ENCODE measurements around the gene ZBTB49.

ZBTB49 gene

DNA sequence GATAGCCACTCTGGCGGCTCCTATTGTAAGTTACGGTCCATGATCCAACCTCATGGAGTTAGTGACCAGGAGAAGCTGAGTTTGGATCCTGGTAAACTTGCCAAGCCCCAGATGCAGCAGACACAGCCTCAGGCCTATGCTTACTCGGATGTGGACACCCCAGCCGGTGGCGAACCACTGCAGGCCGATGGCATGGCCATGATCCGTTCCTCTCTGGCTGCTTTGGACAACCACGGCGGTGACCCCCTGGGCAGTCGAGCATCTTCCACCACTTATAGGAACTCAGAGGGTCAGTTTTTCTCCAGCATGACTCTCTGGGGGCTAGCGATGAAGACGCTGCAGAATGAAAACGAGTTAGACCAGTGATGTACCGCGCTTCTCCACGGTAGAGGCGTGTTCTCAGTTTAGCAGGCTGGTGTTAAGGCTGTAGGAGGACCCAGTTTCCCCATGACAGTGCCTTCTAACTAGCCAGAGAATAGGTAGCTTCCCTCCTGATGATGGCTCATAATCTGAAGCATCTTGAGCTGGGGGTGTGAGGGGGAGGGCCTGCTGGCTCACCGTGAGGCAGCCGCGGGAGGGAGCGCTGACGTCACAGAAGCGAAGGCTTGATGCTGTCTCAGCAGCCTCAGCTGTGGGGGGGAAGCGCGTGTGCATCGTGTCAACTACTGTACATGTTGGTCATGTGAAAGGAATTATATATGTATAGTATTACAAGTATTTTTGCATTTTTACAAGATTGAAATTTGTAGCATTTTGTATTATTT, 31.1 kb downstream of the ZBTB49 start:
- Histone ChIP-seq H3K36me3 (ENCODE audit: control insufficient read depth, insufficient read depth, low read length) (peaks cover 42% of the 10 kb centered on the region), H3K4me3 (ENCODE audit: insufficient read depth, low read depth, low read length, poor library complexity, severe bottlenecking) (no peak overlapping the region)
- DNase-seq = no peak

DNA sequence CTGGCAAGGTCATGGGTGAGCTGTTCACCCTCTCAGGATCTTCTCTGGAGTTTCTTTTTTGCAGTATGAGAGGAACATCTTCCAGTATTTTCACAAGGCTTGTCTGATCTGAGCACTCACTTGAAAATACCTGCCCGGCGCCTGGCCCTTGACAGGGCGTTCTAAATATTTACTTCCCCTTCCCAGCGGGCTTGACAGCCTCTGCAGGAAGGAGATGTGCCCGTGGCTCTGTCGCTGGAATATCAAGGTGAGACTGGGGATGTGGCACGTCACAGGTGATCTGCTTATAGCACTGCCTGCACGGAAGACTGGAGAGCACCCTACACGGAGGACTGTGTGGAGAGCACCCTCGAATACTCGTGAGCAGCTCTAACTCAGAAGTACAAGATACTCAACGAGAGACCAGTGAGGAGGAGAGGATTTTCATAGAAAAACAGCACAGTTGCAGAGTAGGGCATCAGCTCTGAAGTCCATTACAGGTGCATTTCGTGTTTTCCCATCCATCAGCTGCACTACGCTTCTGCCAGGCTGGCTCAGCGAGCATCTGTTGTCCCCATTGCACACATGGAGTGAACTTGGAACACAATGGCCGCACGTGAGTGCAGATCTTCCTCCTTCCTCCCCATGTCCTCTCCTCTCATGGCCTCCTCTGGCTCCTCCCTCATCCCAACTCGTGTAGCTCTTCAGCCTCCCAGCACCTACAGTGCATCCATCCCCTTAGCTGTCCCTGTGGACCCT, 32.1 kb downstream of the ZBTB49 start:
- H3K9me3 ChIP-seq (ENCODE audit: control insufficient read depth, low read length) = no peaks in the 10 kb centered on the region
- no peak overlapping the region for H3K27ac ChIP-seq (ENCODE audit: insufficient read depth, low read length, poor library complexity, severe bottlenecking)
- H3K4me1 ChIP-seq (ENCODE audit: control insufficient read depth, insufficient read depth, low read length, poor library complexity, severe bottlenecking) = no peaks in the 10 kb centered on the region
- no peak for DNase-seq
- H3K36me3 ChIP-seq (ENCODE audit: control insufficient read depth, insufficient read depth, low read length) = peaks cover 33% of the 10 kb centered on the region
- no peak overlapping the region for H3K4me3 ChIP-seq (ENCODE audit: insufficient read depth, low read depth, low read length, poor library complexity, severe bottlenecking)
- H3K27me3 ChIP-seq (replicated peaks; ENCODE audit: control insufficient read depth, insufficient read depth, low read length, poor library complexity, severe bottlenecking) = no peaks in the 10 kb centered on the region

More for the DNA sequence above, 31.1 kb downstream of the ZBTB49 start:
- Histone ChIP-seq H3K9me3 (ENCODE audit: control insufficient read depth, low read length) (no peaks in the 10 kb centered on the region), H3K4me1 (ENCODE audit: control insufficient read depth, insufficient read depth, low read length, poor library complexity, severe bottlenecking) (no peaks in the 10 kb centered on the region), H3K27me3 (replicated peaks; ENCODE audit: control insufficient read depth, insufficient read depth, low read length, poor library complexity, severe bottlenecking) (no peaks in the 10 kb centered on the region), H3K27ac (ENCODE audit: insufficient read depth, low read length, poor library complexity, severe bottlenecking) (no peak overlapping the region)

DNA sequence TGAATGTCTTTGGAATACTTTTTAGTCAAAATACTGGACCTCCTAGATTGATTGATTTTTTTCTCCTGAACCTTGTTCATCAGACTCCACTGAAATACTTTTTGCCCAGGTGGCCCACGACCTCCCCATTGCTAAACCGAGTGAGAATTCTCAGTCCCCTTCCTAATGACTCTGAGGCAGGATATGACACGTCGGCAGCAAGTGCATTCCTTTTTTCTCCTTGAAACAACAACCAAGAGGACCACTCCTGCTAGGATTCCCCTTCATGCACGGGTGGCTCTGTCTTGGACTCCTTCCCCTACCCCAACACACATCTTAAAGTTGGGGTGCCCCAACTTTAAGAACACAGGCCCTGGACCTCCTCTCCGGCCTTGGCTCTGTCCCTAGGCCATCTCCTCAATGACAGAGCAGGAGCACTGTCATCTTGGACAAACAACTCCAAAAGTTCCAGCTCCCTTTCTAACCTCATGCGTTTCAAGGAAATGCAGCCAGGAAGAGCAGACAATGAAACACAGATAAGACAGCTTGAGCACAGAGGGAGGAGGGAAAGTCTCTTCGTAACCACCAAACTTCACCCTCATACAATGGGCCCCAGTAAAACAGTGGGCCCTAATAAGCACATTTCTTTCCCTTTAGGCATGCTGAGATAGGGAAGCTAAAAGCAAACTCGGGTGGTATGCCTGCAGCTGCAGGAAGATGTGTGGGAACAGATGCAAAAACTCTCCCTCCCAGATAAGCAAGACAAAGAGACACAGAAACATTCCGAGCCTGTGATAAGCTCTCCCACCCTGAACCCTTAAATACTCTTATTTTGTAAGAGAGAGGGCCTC, 33.9 kb downstream of the ZBTB49 start:
- no peak for DNase-seq
- Histone ChIP-seq H3K4me1 (ENCODE audit: control insufficient read depth, insufficient read depth, low read length, poor library complexity, severe bottlenecking) (no peaks in the 10 kb centered on the region), H3K4me3 (ENCODE audit: insufficient read depth, low read depth, low read length, poor library complexity, severe bottlenecking) (no peak overlapping the region), H3K9me3 (ENCODE audit: control insufficient read depth, low read length) (no peaks in the 10 kb centered on the region), H3K27ac (ENCODE audit: insufficient read depth, low read length, poor library complexity, severe bottlenecking) (no peak overlapping the region), H3K27me3 (replicated peaks; ENCODE audit: control insufficient read depth, insufficient read depth, low read length, poor library complexity, severe bottlenecking) (no peaks in the 10 kb centered on the region), H3K36me3 (ENCODE audit: control insufficient read depth, insufficient read depth, low read length) (peaks cover 25% of the 10 kb centered on the region)

DNA sequence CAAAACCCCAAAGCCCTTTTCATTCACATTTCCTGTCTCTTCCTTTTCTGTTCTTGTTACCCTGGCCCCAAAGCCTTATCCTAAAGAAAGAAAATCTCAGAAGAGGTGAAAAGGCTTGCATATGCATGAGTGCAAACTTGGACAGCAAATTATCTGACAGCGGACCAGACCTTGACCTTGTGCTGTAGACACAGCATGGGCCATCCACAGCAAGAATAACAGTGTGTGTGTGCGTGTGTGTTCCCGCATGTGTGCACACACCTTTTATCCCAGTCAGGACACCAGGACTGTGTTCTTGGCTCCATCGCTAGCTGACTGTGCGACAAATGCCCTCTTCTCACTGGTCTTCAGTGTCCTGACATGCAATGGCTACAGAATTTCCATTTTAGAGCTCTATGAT, 35.3 kb downstream of the ZBTB49 start:
- Histone ChIP-seq H3K9me3 (ENCODE audit: control insufficient read depth, low read length) (no peaks in the 10 kb centered on the region), H3K4me1 (ENCODE audit: control insufficient read depth, insufficient read depth, low read length, poor library complexity, severe bottlenecking) (no peaks in the 10 kb centered on the region), H3K27ac (ENCODE audit: insufficient read depth, low read length, poor library complexity, severe bottlenecking) (no peak overlapping the region), H3K27me3 (replicated peaks; ENCODE audit: control insufficient read depth, insufficient read depth, low read length, poor library complexity, severe bottlenecking) (no peaks in the 10 kb centered on the region), H3K4me3 (ENCODE audit: insufficient read depth, low read depth, low read length, poor library complexity, severe bottlenecking) (no peak overlapping the region), H3K36me3 (ENCODE audit: control insufficient read depth, insufficient read depth, low read length) (peaks cover 20% of the 10 kb centered on the region)
- no peak for DNase-seq

DNA sequence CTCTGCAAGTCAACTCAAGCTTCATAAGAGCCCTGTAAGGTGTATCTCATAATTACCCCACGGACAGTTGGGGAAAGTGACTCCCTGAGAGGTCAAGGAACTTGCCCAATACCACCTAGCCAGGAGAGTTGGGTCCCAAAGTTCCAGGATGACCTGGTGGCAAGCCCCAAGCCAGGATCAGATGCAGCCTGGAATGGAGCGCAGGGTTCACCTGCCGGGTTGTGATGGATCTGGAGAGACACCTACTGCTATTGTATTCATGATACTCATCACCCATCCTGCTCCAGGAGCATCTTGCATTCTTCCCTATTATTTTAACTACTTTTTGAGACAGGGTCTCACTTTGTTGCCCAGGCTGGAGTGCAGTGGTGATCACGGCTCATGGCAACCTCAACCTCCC, 36.1 kb downstream of the ZBTB49 start:
- no peak for DNase-seq
- Histone ChIP-seq H3K36me3 (ENCODE audit: control insufficient read depth, insufficient read depth, low read length) (peaks cover 11% of the 10 kb centered on the region), H3K4me3 (ENCODE audit: insufficient read depth, low read depth, low read length, poor library complexity, severe bottlenecking) (no peak overlapping the region), H3K4me1 (ENCODE audit: control insufficient read depth, insufficient read depth, low read length, poor library complexity, severe bottlenecking) (no peaks in the 10 kb centered on the region), H3K27me3 (replicated peaks; ENCODE audit: control insufficient read depth, insufficient read depth, low read length, poor library complexity, severe bottlenecking) (no peaks in the 10 kb centered on the region), H3K27ac (ENCODE audit: insufficient read depth, low read length, poor library complexity, severe bottlenecking) (no peak overlapping the region), H3K9me3 (ENCODE audit: control insufficient read depth, low read length) (no peaks in the 10 kb centered on the region)

DNA sequence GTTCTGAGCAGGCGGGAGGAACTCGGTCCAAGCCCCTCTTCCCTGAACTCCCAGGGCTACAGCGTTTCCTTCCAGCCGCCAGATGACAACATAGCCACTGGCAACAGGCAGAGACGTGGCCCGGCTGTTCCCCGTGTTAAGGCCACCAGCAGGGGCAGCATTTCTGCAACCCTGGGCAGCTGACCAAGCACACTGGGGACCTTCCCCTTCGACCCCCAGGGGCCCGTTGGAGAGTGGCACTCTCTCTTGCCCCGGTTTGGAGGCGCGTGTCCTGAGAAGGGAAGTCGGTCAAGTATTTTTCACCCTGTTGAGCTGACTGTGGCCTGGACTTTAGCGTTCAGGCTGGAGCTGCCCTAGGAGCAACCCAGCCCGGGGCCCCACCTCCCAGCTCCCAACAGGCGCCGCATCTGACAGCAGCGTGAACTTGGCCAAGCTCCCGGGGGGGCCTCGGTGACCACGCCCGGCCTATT, 37.6 kb downstream of the ZBTB49 start:
- no peak for DNase-seq
- Histone ChIP-seq H3K36me3 (ENCODE audit: control insufficient read depth, insufficient read depth, low read length) (no peaks in the 10 kb centered on the region), H3K4me3 (ENCODE audit: insufficient read depth, low read depth, low read length, poor library complexity, severe bottlenecking) (no peak overlapping the region)

DNA sequence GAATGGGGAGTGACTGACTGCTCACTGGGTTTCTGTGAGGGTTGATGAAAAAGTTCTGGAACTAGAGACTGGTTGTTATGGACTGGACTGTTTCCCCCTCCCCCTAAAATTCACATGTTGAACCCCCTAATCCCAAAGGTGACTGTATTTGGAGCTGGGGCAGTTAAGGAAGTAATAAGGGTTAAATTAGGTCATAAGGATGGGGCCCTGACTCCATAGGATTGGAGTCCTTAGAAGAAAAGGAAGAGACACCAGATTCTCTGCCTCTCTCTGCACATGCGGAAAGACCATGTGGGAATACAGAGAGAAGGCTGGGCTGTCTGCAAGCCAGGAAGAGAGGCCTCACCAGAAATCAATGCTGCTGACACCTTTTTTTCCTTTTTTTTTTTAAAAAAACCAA, 38.2 kb downstream of the ZBTB49 start:
- Histone ChIP-seq H3K4me3 (ENCODE audit: insufficient read depth, low read depth, low read length, poor library complexity, severe bottlenecking) (no peak overlapping the region), H3K27me3 (replicated peaks; ENCODE audit: control insufficient read depth, insufficient read depth, low read length, poor library complexity, severe bottlenecking) (no peaks in the 10 kb centered on the region), H3K9me3 (ENCODE audit: control insufficient read depth, low read length) (no peaks in the 10 kb centered on the region), H3K36me3 (ENCODE audit: control insufficient read depth, insufficient read depth, low read length) (no peaks in the 10 kb centered on the region), H3K27ac (ENCODE audit: insufficient read depth, low read length, poor library complexity, severe bottlenecking) (no peak overlapping the region), H3K4me1 (ENCODE audit: control insufficient read depth, insufficient read depth, low read length, poor library complexity, severe bottlenecking) (no peaks in the 10 kb centered on the region)
- DNase-seq = no peak

More for the DNA sequence above, 37.6 kb downstream of the ZBTB49 start:
- Histone ChIP-seq H3K9me3 (ENCODE audit: control insufficient read depth, low read length) (no peaks in the 10 kb centered on the region), H3K4me1 (ENCODE audit: control insufficient read depth, insufficient read depth, low read length, poor library complexity, severe bottlenecking) (no peaks in the 10 kb centered on the region), H3K27me3 (replicated peaks; ENCODE audit: control insufficient read depth, insufficient read depth, low read length, poor library complexity, severe bottlenecking) (no peaks in the 10 kb centered on the region), H3K27ac (ENCODE audit: insufficient read depth, low read length, poor library complexity, severe bottlenecking) (no peak overlapping the region)

DNA sequence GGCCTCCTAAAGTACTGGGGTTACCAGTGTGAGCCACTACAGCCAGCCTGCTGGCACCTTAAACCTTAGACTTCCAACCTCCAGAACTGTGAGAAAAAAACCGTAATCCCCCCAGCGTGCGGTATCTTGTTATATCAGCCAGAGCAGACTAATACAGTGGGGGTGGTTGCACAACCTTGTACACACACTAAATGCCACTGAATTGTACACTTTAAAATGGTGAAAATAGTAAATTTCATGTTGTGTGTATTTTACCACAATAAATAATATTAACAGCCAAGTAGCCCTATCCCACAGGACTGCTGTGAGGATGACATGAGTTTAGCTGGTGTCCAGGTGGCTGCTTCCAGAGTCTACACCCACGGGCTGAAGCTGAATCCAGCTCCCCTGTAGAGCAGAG, 38.8 kb downstream of the ZBTB49 start:
- no peaks in the 10 kb centered on the region for H3K27me3 ChIP-seq (replicated peaks; ENCODE audit: control insufficient read depth, insufficient read depth, low read length, poor library complexity, severe bottlenecking)
- H3K4me1 ChIP-seq (ENCODE audit: control insufficient read depth, insufficient read depth, low read length, poor library complexity, severe bottlenecking) = no peaks in the 10 kb centered on the region
- no peak overlapping the region for H3K4me3 ChIP-seq (ENCODE audit: insufficient read depth, low read depth, low read length, poor library complexity, severe bottlenecking)
- no peak for DNase-seq
- no peaks in the 10 kb centered on the region for H3K9me3 ChIP-seq (ENCODE audit: control insufficient read depth, low read length)
- no peaks in the 10 kb centered on the region for H3K36me3 ChIP-seq (ENCODE audit: control insufficient read depth, insufficient read depth, low read length)
- no peak overlapping the region for H3K27ac ChIP-seq (ENCODE audit: insufficient read depth, low read length, poor library complexity, severe bottlenecking)

DNA sequence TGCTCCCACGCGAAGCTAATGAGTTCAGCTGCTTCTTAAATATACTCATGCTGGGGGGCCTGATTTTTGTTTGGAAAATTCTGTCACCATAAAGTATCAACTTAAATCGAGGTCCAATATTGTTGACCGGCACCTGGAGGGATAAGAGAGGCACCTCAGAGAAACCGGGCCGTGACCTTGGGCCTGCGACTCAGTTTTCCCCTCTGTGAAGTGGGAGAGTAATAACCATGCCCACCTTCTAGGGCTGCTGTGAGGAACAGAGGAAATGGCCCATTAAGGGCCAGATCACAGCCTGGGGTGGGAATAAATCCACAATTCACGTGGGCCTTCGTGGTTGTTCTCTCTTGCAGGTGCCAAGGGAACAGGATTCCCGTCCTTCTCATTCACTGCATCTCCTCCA, 39.4 kb downstream of the ZBTB49 start:
- Histone ChIP-seq H3K9me3 (ENCODE audit: control insufficient read depth, low read length) (no peaks in the 10 kb centered on the region), H3K27me3 (replicated peaks; ENCODE audit: control insufficient read depth, insufficient read depth, low read length, poor library complexity, severe bottlenecking) (no peaks in the 10 kb centered on the region), H3K4me1 (ENCODE audit: control insufficient read depth, insufficient read depth, low read length, poor library complexity, severe bottlenecking) (no peaks in the 10 kb centered on the region), H3K36me3 (ENCODE audit: control insufficient read depth, insufficient read depth, low read length) (no peaks in the 10 kb centered on the region), H3K4me3 (ENCODE audit: insufficient read depth, low read depth, low read length, poor library complexity, severe bottlenecking) (no peak overlapping the region), H3K27ac (ENCODE audit: insufficient read depth, low read length, poor library complexity, severe bottlenecking) (no peak overlapping the region)
- no peak for DNase-seq
